IMR-90 (cell line): ENCODE data around the gene NIPSNAP3A. TPM values are rescaled to one million over a fixed set of nuclear protein-coding genes. Genes with fewer than 3 reads are reported as not detected.

ENCODE experiments used
- ATAC-seq: fragments of 200-7000 bp; cut with Tn5 transposase; 2 replicates; pipeline ENCODE4 v1.9.1; 2020; ENCODE audit warnings: low read depth, mild to moderate bottlenecking, moderate library complexity
- BruUV-seq: library from RNA; stranded (reverse); fragments of 400-500 nt; replicated peaks from 2 replicates; lab custom pipeline; 2021; lab: Mats Ljungman, UMichigan
- CTCF ChIA-PET: fragments of 300-600 bp; formaldehyde crosslinking; extraction: SDS; loops from one replicate; lab custom pipeline; 2021; ENCODE audit warnings: antibody characterized with exemption; lab: Yijun Ruan, JAX
- POLR2A ChIA-PET: fragments of 300-600 bp; sonication (Branson Sonifier 250); formaldehyde crosslinking; loops from one replicate; lab custom pipeline; 2022; ENCODE audit warnings: antibody characterized with exemption; ENCODE audit not compliant: unreplicated experiment; lab: Charles Lee
- DNase-seq: peaks from one replicate; pipeline ENCODE4 v3.0.0; 2013
- H2AFZ ChIP-seq: replicated peaks from 2 replicates; pipeline ENCODE3; 2013; ENCODE audit warnings: low read length, mild to moderate bottlenecking; ENCODE audit not compliant: poor library complexity
- H2AK5ac ChIP-seq: 2 replicates; pipeline ENCODE4 v1.6.1; 2013; ENCODE audit warnings: low read depth, low read length, inconsistent platforms
- H2AK9ac ChIP-seq: replicated peaks from 2 replicates; pipeline ENCODE3; 2013; ENCODE audit warnings: mild to moderate bottlenecking, low read depth, low read length, moderate library complexity; ENCODE audit not compliant: poor library complexity
- H2BK120ac ChIP-seq: 2 replicates; pipeline ENCODE4 v1.6.1; 2013; ENCODE audit warnings: low read depth, low read length, inconsistent platforms
- H2BK15ac ChIP-seq: 3 replicates; pipeline ENCODE4 v1.6.1; 2013; ENCODE audit warnings: low read depth, low read length, inconsistent platforms
- H2BK20ac ChIP-seq: 2 replicates; pipeline ENCODE4 v1.6.1; 2013; ENCODE audit warnings: low read depth, mild to moderate bottlenecking, inconsistent platforms, low read length, moderate library complexity
- H2BK5ac ChIP-seq: 2 replicates; pipeline ENCODE4 v1.6.1; 2013; ENCODE audit warnings: mild to moderate bottlenecking, low read depth, low read length, inconsistent platforms; ENCODE audit not compliant: poor library complexity, severe bottlenecking
- H3K14ac ChIP-seq: replicated peaks from 2 replicates; pipeline ENCODE4 v1.6.1; 2013; ENCODE audit warnings: low read depth, low read length, inconsistent platforms
- H3K18ac ChIP-seq: 2 replicates; pipeline ENCODE4 v1.6.1; 2013; ENCODE audit warnings: low read depth, low read length, control low read depth
- H3K23ac ChIP-seq: 2 replicates; pipeline ENCODE4 v1.6.1; 2013; ENCODE audit warnings: low read depth, low read length, inconsistent platforms
- H3K27ac ChIP-seq: 2 replicates; pipeline ENCODE4 v1.5.1; 2013; ENCODE audit warnings: mild to moderate bottlenecking, control low read depth, low read length; ENCODE audit not compliant: insufficient read depth
- H3K27me3 ChIP-seq: 2 replicates; pipeline ENCODE4 v1.6.1; 2013; ENCODE audit warnings: low read length; ENCODE audit not compliant: control insufficient read depth, insufficient read depth
- H3K36me3 ChIP-seq: 2 replicates; pipeline ENCODE4 v1.6.1; 2013; ENCODE audit warnings: low read length, mixed read lengths; ENCODE audit not compliant: control insufficient read depth, insufficient read depth
- H3K4ac ChIP-seq: 2 replicates; pipeline ENCODE4 v1.6.1; 2013; ENCODE audit warnings: low read depth, low read length, inconsistent platforms
- H3K4me1 ChIP-seq: 2 replicates; pipeline ENCODE4 v1.6.1; 2013; ENCODE audit warnings: low read length, mixed read lengths; ENCODE audit not compliant: control insufficient read depth, insufficient read depth
- H3K4me2 ChIP-seq: 2 replicates; pipeline ENCODE4 v1.6.1; 2013; ENCODE audit warnings: low read depth, mild to moderate bottlenecking, control low read depth, low read length, moderate library complexity
- H3K4me3 ChIP-seq: 2 replicates; pipeline ENCODE4 v1.5.1; 2013; ENCODE audit warnings: low read depth, mild to moderate bottlenecking, control low read depth, low read length, moderate library complexity; ENCODE audit not compliant: insufficient read depth
- H3K56ac ChIP-seq: 2 replicates; pipeline ENCODE4 v1.6.1; 2013; ENCODE audit warnings: low read length, inconsistent platforms; ENCODE audit not compliant: insufficient read depth; ENCODE audit errors: extremely low read depth
- H3K79me1 ChIP-seq, 2 experiments: 2 replicates each; pipeline ENCODE4 v1.6.1; 2013; ENCODE audit warnings: low read length in 2 of 2, inconsistent platforms in 1 of 2, low read depth in 1 of 2
- H3K9ac ChIP-seq: 2 replicates; pipeline ENCODE4 v1.6.1; 2013; ENCODE audit warnings: low read depth, low read length, control low read depth
- H3K9me1 ChIP-seq: 2 replicates; pipeline ENCODE4 v1.6.1; 2013; ENCODE audit warnings: low read length, inconsistent platforms; ENCODE audit not compliant: insufficient read depth
- H3K9me3 ChIP-seq: 2 replicates; pipeline ENCODE4 v1.6.1; 2013; ENCODE audit warnings: low read length; ENCODE audit not compliant: control insufficient read depth, insufficient read depth
- H4K20me1 ChIP-seq: 2 replicates; pipeline ENCODE4 v1.6.1; 2013; ENCODE audit warnings: low read length, inconsistent platforms; ENCODE audit not compliant: insufficient read depth
- H4K5ac ChIP-seq: 2 replicates; pipeline ENCODE4 v1.6.1; 2013; ENCODE audit warnings: mild to moderate bottlenecking, low read depth, low read length, control low read depth
- H4K8ac ChIP-seq, 2 experiments: 2 replicates each; pipeline ENCODE4 v1.6.1; 2013; ENCODE audit warnings: low read depth in 2 of 2, low read length in 2 of 2, control low read depth in 1 of 2, inconsistent platforms in 1 of 2
- H4K91ac ChIP-seq: 2 replicates; pipeline ENCODE4 v1.6.1; 2013; ENCODE audit warnings: low read depth, low read length, inconsistent platforms; ENCODE audit not compliant: insufficient read depth
- BHLHE40 ChIP-seq: fragments of 150-350 bp; IDR thresholded peaks from 2 replicates; pipeline ENCODE4 v1.6.1; 2016; ENCODE audit warnings: mild to moderate bottlenecking, low read depth, low read length
- CEBPB ChIP-seq: IDR thresholded peaks from 2 replicates; pipeline ENCODE4 v1.6.1; 2012; ENCODE audit warnings: low read depth, low read length, improper control_type of control experiment
- CHD1 ChIP-seq: IDR thresholded peaks from 2 replicates; pipeline ENCODE4 v1.6.1; 2012; ENCODE audit warnings: low read depth, low read length, improper control_type of control experiment
- ELK1 ChIP-seq: fragments of 150-350 bp; IDR thresholded peaks from 2 replicates; pipeline ENCODE4 v1.6.1; 2016; ENCODE audit warnings: low read depth, mild to moderate bottlenecking, low read length, moderate library complexity, borderline replicate concordance
- FOS ChIP-seq: fragments of 150-350 bp; IDR thresholded peaks from 2 replicates; pipeline ENCODE4 v1.6.1; 2016; ENCODE audit warnings: low read depth, low read length
- MAFK ChIP-seq: IDR thresholded peaks from 2 replicates; pipeline ENCODE4 v1.6.1; 2012; ENCODE audit warnings: low read depth, low read length, improper control_type of control experiment
- MAZ ChIP-seq: IDR thresholded peaks from 2 replicates; pipeline ENCODE4 v1.6.1; 2012; ENCODE audit warnings: low read depth, mild to moderate bottlenecking, low read length, improper control_type of control experiment, moderate library complexity, borderline replicate concordance
- MXI1 ChIP-seq: IDR thresholded peaks from 2 replicates; pipeline ENCODE4 v1.6.1; 2012; ENCODE audit warnings: low read depth, mild to moderate bottlenecking, low read length, moderate library complexity, borderline replicate concordance
- NFE2L2 ChIP-seq: fragments of 150-350 bp; IDR thresholded peaks from 2 replicates; pipeline ENCODE4 v1.6.1; 2016; ENCODE audit warnings: low read depth, mild to moderate bottlenecking, low read length
- POLR2A ChIP-seq: IDR thresholded peaks from 2 replicates; pipeline ENCODE4 v1.6.1; 2012; ENCODE audit warnings: mild to moderate bottlenecking, low read depth, low read length
- RAD21 ChIP-seq: IDR thresholded peaks from 2 replicates; pipeline ENCODE4 v1.6.1; 2012; ENCODE audit warnings: low read length, improper control_type of control experiment
- RCOR1 ChIP-seq: IDR thresholded peaks from 2 replicates; pipeline ENCODE4 v1.6.1; 2012; ENCODE audit warnings: mild to moderate bottlenecking, low read length, improper control_type of control experiment; ENCODE audit not compliant: insufficient replicate concordance
- RFX5 ChIP-seq: IDR thresholded peaks from 2 replicates; pipeline ENCODE4 v1.8.0; 2012; ENCODE audit warnings: low read depth, mild to moderate bottlenecking, low read length, moderate library complexity
- SMC3 ChIP-seq: fragments of 150-350 bp; IDR thresholded peaks from 2 replicates; pipeline ENCODE4 v1.6.1; 2016; ENCODE audit warnings: low read depth, mild to moderate bottlenecking, antibody characterized with exemption, low read length, moderate library complexity
- USF2 ChIP-seq: fragments of 150-350 bp; IDR thresholded peaks from 2 replicates; pipeline ENCODE4 v1.6.1; 2017; ENCODE audit warnings: mild to moderate bottlenecking, antibody characterized with exemption, low read length, low read depth
- WGBS, 2 experiments: methylation state at CpG; one replicate each; pipeline versions ENCODE4 v1.1.5 to v1.1.7; 2013; ENCODE audit warnings: missing lambda C conversion rate in 2 of 2; ENCODE audit not compliant: insufficient read length in 1 of 2; ENCODE audit errors: extremely low coverage in 2 of 2; 5-methylcytosine and 5-hydroxymethylcytosine counted together
- dilution Hi-C: fragments of 300-500 bp; cut with HindIII; formaldehyde crosslinking; loops from one replicate; pipeline ENCODE4 v1.14.3; 2018; ENCODE audit warnings: low sequenced_read_pairs; ENCODE audit not compliant: unreplicated experiment
- in situ Hi-C: fragments of 300-500 bp; cut with MboI; formaldehyde crosslinking; loops from 3 replicates; pipeline ENCODE4 v1.14.3; 2019; ENCODE audit warnings: low sequenced_read_pairs, inconsistent platforms, mixed read lengths
- intact Hi-C: fragments of 100-400 bp; cut with micrococcal nuclease; formaldehyde crosslinking; loops from 2 replicates; pipeline ENCODE4 v1.10.0; 2022
- polyA plus RNA-seq, 3 experiments: library from polyadenylated mRNA; depleted of rRNA; stranded (reverse); fragments of >200 nt; gene quantifications; 2 replicates each; pipeline ENCODE4 v1.2.3, GENCODE V29; 2012; ENCODE audit warnings: low replicate concordance in 1 of 3
- total RNA-seq: library from RNA; depleted of rRNA; stranded (reverse); fragments of >200 nt; gene quantifications from 2 replicates; pipeline ENCODE4 v1.2.3, GENCODE V29; 2012
- TF ChIP-seq, protein P1 (sequence below): conservative IDR thresholded peaks from 2 replicates; pipeline ENCODE4 v1.5.1; 2012; ENCODE audit warnings: mild to moderate bottlenecking, low read depth, low read length, improper control_type of control experiment

NIPSNAP3A gene
- total and polyA plus RNA-seq, 2 of the 4 experiments (the other 2 are of a cell fraction) = 21.4 to 32.1 TPM

DNA sequence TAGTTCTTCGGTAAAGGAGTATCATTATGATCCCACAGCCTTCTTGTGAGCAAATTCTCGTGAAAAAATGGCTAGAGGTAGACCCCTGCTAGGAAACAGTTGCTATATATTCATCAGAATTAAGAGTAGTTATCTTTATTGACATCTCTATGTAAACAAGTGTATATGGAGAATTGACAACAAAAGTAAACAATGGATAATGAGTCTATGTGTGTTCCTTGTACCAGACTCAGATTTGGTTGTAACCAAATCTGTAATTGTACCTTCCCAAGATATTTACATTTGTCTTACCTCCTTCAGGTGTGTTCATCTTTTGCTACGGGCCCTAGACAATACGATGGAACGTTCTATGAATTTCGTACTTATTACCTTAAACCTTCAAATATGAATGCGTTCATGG lies 18.5 kb downstream of the NIPSNAP3A start:
- no TSS peak for BruUV-seq

More for the DNA sequence above, 18.5 kb downstream of the NIPSNAP3A start:
- no peaks in the 10 kb centered on the region for H3K36me3 ChIP-seq
- no peak overlapping the region for H3K56ac ChIP-seq
- H3K4me1 ChIP-seq = no peaks in the 10 kb centered on the region
- no peaks in the 10 kb centered on the region for H4K20me1 ChIP-seq
- no peak overlapping the region for H2BK120ac ChIP-seq
- H3K23ac ChIP-seq = no peak overlapping the region
- H2AK5ac ChIP-seq = no peak overlapping the region
- H3K27ac ChIP-seq = no peak overlapping the region
- no peak for DNase-seq
- no peak overlapping the region for H3K4me2 ChIP-seq
- no peak overlapping the region for H2BK20ac ChIP-seq
- no peak overlapping the region for H2BK15ac ChIP-seq
- ATAC-seq = no peak
- no peak overlapping the region for H3K18ac ChIP-seq
- no peak for TF ChIP-seq BHLHE40
- TF ChIP-seq FOS = no peak
- no peak for TF ChIP-seq CHD1
- TF ChIP-seq MXI1 = no peak
- no peak for TF ChIP-seq RFX5
- TF ChIP-seq NFE2L2 = no peak
- TF ChIP-seq, protein P1, sequence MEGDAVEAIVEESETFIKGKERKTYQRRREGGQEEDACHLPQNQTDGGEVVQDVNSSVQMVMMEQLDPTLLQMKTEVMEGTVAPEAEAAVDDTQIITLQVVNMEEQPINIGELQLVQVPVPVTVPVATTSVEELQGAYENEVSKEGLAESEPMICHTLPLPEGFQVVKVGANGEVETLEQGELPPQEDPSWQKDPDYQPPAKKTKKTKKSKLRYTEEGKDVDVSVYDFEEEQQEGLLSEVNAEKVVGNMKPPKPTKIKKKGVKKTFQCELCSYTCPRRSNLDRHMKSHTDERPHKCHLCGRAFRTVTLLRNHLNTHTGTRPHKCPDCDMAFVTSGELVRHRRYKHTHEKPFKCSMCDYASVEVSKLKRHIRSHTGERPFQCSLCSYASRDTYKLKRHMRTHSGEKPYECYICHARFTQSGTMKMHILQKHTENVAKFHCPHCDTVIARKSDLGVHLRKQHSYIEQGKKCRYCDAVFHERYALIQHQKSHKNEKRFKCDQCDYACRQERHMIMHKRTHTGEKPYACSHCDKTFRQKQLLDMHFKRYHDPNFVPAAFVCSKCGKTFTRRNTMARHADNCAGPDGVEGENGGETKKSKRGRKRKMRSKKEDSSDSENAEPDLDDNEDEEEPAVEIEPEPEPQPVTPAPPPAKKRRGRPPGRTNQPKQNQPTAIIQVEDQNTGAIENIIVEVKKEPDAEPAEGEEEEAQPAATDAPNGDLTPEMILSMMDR = no peak
- no peak for TF ChIP-seq ELK1
- TF ChIP-seq RCOR1 = no peak
- TF ChIP-seq POLR2A = no peak
- TF ChIP-seq USF2 = no peak
- no peak for TF ChIP-seq RAD21
- TF ChIP-seq SMC3 = no peak
- no peak for TF ChIP-seq MAFK
- no peak for TF ChIP-seq MAZ
- no peak for TF ChIP-seq CEBPB
- H3K9me3 ChIP-seq = no peaks in the 10 kb centered on the region
- no peak overlapping the region for H4K5ac ChIP-seq
- H3K9me1 ChIP-seq = no peaks in the 10 kb centered on the region
- H3K9ac ChIP-seq = no peak overlapping the region
- dilution Hi-C loops (no loop called here), in situ Hi-C loops (no loop called here), intact Hi-C loops (loop anchor here (1.0 to 10.0 kb wide), 2 partner anchors 44 to 479 kb away; partner anchors contain the start of gene SLC44A1)
- POLR2A ChIA-PET = no interaction called here
- H3K27me3 ChIP-seq = no peaks in the 10 kb centered on the region
- H3K14ac ChIP-seq = no peak overlapping the region
- H3K4ac ChIP-seq = no peak overlapping the region
- no CpG with 5 or more reads among the region's 7 CpGs for WGBS, 2 experiments
- no peak overlapping the region for H4K8ac ChIP-seq
- H4K91ac ChIP-seq = no peak overlapping the region
- no peak overlapping the region for H2AFZ ChIP-seq
- no peak overlapping the region for H2BK5ac ChIP-seq
- no peak overlapping the region for H2AK9ac ChIP-seq
- CTCF ChIA-PET = no interaction called here
- no peaks in the 10 kb centered on the region for H3K79me1 ChIP-seq
- H3K4me3 ChIP-seq = no peak overlapping the region
